Posterior vena cava (tissue), 2 donors: ENCODE data around the gene CD80. TPM values are rescaled to one million over a fixed set of nuclear protein-coding genes. Genes with fewer than 3 reads are reported as not detected.

Source experiments
- DNase-seq: peaks from one replicate; pipeline ENCODE4 v3.0.0-alpha.2; 2020; ENCODE audit warnings: low spot score
- intact Hi-C, 2 donors: fragments of 100-400 bp; cut with DNase I; formaldehyde crosslinking; loops; one replicate each; pipeline versions ENCODE4 v1.14.1 to v1.14.2; 2022 to 2023
- total RNA-seq, 2 donors: library from RNA; stranded (reverse); fragmentation: NEBNext Ultra II Directional; extraction: Animal tissue kit (Norgen Biotek cat#: 25700); gene quantifications; one replicate each; pipeline ENCODE4 v1.2.1, GENCODE V29; 2021
- donor health status: DM: yes; HTN: yes; CAD: no.
- donor health status: DM: yes; HTN: yes; CAD: no.

Gene CD80
- total RNA-seq, 2 donors from 2014 or later = 0.24 to 1.3 TPM

GRCh38 chr3:119514637-119515036 is 44.8 kb downstream of the CD80 start:
- intact Hi-C loops = no loop called here
- DNase-seq = no peak

- intact Hi-C loops = no loop called here
- DNase-seq = no peak
Observed at GRCh38 chr3:119510690-119511089, 48.7 kb downstream of the CD80 start.

GRCh38 chr3:119508172-119508845 is 51.1 kb downstream of the CD80 start:
- intact Hi-C loops = no loop called here
- DNase-seq = no peak

GRCh38 chr3:119507404-119507803 is 52.0 kb downstream of the CD80 start:
- intact Hi-C loops = no loop called here
- no peak for DNase-seq

- intact Hi-C loops = no loop called here
- no peak for DNase-seq
Observed at GRCh38 chr3:119506631-119507030, 52.8 kb downstream of the CD80 start.

- no peak for DNase-seq
- intact Hi-C loops = no loop called here
Observed at GRCh38 chr3:119500901-119501300, 58.5 kb downstream of the CD80 start.

GRCh38 chr3:119500265-119500664 is 59.1 kb downstream of the CD80 start:
- no peak for DNase-seq
- intact Hi-C loops = no loop called here

GRCh38 chr3:119498186-119499011 is 61.0 kb downstream of the CD80 start, which contains the start of gene TIMMDC1:
Gene TIMMDC1, plus strand, starts transcription at chr3:119498547. Its CDS starts 187 bp downstream, at chr3:119498734.
- DNase-seq = peak; percentile 99
- intact Hi-C loops = loop anchor here in 1 of 2 donors (5.0 to 10.0 kb wide), 2 partner anchors 186 to 1244 kb away; partner anchors contain the start of genes GTF2E1 and RABL3

- peak; percentile 64 for DNase-seq
- intact Hi-C loops = loop anchor here in 1 of 2 donors (5.0 to 10.0 kb wide), 2 partner anchors 187 to 1244 kb away; partner anchors contain the start of genes GTF2E1 and RABL3
Observed at GRCh38 chr3:119497820-119498185, 61.6 kb downstream of the CD80 start.

GRCh38 chr3:119494597-119494996 is 64.8 kb downstream of the CD80 start:
- intact Hi-C loops = loop anchor here in 1 of 2 donors (10.0 kb wide), 1 partner anchor 190 kb away; no protein-coding TSS in a partner anchor

GRCh38 chr3:119492810-119493209 is 66.6 kb downstream of the CD80 start:
- intact Hi-C loops = loop anchor here in 1 of 2 donors (10.0 kb wide), 1 partner anchor 192 kb away; no protein-coding TSS in a partner anchor
- DNase-seq = no peak

More at GRCh38 chr3:119494597-119494996, 64.8 kb downstream of the CD80 start:
- DNase-seq = no peak

GRCh38 chr3:119492128-119492527 is 67.3 kb downstream of the CD80 start:
- intact Hi-C loops = loop anchor here in 1 of 2 donors (10.0 kb wide), 1 partner anchor 193 kb away; no protein-coding TSS in a partner anchor
- DNase-seq = no peak

GRCh38 chr3:119490153-119490552 is 69.3 kb downstream of the CD80 start:
- intact Hi-C loops = loop anchor here in 1 of 2 donors (10.0 kb wide), 1 partner anchor 195 kb away; no protein-coding TSS in a partner anchor
- DNase-seq = no peak

- intact Hi-C loops = no loop called here
- no peak for DNase-seq
Observed at GRCh38 chr3:119485563-119485962, 73.9 kb downstream of the CD80 start.

- intact Hi-C loops = no loop called here
- DNase-seq = no peak
Observed at GRCh38 chr3:119483101-119483500, 76.3 kb downstream of the CD80 start.

- intact Hi-C loops = no loop called here
- no peak for DNase-seq
Observed at GRCh38 chr3:119481079-119481478, 78.3 kb downstream of the CD80 start.
